Left forelimb (tissue), 1 donor: Measurements from ENCODE around the gene KIR2DL1.
"Not testable (repeated sequence)": the region's sequence is repeated elsewhere in the genome, so short reads cannot be mapped to it uniquely, and the experiment has no call there.

ENCODE experiments used
- DNase-seq: peaks from one replicate; pipeline ENCODE4 v3.0.0-alpha.2; 2018; ENCODE audit warnings: low spot score

KIR2DL1 gene

DNA sequence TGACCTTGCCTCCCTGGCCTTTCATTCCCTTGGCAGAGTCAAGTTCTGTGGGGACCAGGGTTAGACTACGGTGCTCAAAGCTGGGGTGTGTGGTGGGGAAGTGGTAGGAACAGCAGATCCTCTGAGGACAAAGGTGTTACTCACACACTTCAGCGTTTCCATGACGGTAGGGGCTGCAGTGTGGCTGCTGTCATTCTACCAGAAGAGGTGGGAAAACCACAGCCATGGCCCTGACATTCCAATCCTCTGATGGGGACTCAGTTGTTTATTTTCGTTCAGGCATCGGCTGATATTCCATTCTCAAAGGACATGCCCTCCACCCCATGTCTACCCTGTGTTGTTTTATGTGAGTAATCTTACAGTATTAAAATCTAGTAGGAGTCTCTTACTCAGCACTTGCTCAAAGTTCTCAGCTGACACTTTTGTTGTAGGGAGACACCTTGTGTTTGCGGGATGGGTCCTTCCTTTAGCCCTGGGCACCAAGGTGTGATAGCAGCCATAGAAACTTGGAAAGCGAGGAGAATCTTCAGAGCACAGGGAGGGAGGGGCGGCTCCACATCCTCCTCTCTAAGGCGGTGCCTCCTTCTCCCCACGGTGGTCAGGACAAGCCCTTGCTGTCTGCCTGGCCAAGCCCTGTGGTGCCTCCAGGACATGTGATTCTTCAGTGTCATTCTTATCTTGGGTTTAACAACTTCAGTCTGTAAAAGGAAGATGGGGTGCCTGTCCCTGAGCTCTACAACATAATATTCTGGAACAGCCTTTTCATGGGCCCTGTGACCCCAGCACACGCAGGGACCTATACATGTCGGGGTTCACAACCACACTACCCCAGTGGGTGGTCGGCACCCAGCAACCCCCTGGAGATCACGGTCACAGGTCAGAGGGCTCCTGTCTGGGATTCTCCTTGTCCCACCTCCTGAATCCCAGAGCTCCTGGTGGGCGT is 1.7 kb downstream of the KIR2DL1 start:
- DNase-seq: not testable (repeated sequence)

DNA sequence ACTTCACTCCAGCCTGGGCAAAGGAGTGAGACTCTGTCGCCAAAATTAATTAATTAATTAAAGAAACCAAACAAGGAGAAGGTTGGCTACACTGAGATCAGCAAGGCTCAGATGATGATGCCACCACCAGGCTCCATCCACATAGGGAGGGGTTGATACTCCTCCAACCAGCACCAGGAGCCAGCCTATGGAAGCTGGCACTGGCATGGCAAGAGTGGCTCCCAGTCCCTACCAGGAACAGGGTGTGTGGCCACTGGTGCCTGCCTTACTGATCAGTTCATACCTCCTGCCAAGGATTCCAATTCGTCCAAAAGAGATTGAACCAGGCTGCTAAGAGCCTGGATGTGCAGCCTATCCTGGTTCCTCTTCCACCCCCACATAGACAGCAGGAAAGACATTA is 3.1 kb downstream of the KIR2DL1 start:
- not testable (repeated sequence) for DNase-seq

DNA sequence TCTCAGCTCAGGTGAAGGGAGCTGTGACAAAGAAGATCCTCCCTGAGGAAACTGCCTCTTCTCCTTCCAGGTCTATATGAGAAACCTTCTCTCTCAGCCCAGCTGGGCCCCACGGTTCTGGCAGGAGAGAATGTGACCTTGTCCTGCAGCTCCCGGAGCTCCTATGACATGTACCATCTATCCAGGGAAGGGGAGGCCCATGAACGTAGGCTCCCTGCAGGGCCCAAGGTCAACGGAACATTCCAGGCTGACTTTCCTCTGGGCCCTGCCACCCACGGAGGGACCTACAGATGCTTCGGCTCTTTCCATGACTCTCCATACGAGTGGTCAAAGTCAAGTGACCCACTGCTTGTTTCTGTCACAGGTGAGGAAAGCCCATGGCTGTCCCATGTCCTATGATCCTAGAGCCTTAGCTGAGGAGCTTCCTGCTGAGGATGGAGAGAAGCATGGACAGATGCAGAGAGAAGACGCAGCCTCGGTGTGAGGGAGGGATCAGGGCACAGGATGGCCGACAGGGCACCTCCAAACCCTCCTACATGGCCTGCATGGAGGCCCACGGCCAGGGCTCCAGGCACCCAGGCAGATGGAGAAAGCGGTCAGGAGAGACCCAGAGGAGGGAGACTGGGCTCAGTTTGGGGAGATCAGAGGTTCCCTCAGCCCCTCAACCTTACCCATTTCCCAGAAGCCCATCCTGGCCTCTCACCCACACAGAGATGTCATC is 5.7 kb downstream of the KIR2DL1 start:
- not testable (repeated sequence) for DNase-seq

DNA sequence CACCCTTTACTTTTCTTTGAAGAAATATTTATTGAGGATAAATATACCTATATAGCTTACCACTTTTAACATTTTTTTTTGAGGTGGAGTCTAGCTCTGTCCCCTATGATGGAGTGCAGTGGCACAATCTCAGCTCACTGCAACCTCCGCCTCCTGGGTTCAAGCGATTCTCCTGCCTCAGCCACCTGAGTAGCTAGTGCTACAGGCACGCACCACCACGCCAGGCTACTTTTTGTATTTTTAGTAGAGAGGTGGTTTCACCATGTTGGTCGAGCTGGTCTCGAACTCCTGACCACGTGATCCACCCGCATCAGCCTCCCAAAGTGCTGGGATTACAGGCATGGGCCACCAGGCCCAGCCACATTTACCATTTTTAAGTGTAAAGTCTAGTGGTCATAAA is 6.2 kb downstream of the KIR2DL1 start:
- DNase-seq: not testable (repeated sequence)

DNA sequence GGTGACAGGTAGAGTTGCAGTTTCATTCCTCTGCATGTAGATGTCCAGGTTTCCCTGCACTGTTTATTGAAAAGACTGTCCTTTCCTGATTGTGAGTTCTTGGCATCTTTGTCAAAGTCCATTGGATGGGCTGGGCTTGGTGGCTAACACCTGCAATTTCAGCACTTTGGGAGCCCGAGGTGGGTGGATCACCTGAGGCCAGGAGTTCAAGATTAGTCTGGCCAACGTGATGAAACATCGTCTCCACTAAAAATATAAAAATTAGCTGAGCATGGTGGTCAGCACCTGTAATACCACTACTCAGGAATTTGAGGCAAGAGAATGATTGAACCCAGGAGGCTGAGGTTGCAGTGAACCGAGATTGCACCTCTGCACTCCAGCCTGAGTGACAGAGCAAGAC is 8.3 kb downstream of the KIR2DL1 start:
- not testable (repeated sequence) for DNase-seq

DNA sequence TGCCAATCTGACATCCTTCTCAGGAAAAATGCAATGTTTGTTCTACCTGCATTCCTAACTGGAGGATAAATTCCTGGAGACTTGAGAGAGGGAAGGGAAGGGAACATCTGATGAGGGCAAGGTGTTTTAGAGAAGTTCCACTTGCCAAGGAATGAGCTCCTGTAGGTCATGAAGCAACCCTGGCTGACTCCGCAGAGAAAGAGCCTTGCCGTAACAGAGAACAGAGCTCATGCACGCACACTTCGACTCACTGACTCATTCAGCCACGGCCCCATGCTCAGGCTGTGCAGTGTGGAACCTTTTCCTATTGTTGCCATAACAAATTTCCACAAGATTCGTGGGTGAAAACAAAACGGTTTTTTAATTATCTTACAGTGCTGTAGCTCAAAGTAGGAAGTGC is 9.3 kb downstream of the KIR2DL1 start:
- not testable (repeated sequence) for DNase-seq

DNA sequence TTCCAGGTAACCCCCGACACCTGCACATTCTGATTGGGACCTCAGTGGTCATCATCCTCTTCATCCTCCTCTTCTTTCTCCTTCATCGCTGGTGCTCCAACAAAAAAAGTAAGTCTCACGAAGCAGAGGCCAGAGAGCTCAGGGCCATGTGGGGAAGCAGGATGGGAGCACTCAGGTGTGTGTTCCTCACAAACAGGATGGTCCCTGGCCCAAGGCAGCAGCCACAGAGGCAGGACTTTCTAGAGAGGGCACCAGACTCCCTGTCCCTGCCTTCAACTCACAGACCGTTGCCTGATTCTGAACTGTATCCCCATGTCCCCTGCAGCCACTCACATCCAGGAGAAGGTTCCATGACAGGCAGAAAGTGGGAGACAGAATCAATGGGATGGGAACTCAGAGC is 13.3 kb downstream of the KIR2DL1 start:
- DNase-seq: not testable (repeated sequence)

DNA sequence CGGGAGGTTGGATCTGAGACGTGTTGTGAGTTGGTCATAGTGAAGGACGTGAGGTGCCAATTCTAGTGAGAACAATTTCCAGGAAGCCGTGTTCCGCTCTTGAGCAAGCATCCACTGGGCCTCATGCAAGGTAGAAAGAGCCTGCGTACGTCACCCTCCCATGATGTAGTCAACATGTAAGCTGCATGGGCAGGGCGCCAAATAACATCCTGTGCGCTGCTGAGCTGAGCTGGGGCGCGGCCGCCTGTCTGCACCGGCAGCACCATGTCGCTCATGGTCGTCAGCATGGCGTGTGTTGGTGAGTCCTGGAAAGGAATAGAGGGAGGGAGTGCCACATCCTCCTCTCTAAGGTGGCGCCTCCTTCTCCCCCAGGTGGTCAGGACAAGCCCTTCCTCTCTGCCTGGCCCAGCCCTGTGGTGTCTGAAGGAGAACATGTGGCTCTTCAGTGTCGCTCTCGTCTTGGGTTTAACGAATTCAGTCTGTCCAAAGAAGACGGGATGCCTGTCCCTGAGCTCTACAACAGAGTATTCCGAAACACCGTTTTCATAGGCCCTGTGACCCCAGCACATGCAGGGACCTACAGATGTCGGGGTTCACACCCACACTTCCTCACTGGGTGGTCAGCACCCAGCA is 16.6 kb downstream of the KIR2DL1 start:
- DNase-seq: not testable (repeated sequence)

DNA sequence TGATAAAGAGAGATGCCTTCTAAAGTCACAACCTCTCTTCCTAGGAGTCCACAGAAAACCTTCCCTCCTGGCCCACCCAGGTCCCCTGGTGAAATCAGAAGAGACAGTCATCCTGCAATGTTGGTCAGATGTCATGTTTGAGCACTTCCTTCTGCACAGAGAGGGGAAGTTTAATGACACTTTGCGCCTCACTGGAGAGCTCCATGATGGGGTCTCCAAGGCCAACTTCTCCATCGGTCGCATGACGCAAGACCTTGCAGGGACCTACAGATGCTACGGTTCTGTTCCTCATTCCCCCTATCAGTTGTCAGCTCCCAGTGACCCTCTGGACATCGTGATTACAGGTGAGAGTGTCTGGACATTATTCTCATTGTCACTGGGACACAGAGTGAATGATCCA is 18.6 kb downstream of the KIR2DL1 start:
- not testable (repeated sequence) for DNase-seq

DNA sequence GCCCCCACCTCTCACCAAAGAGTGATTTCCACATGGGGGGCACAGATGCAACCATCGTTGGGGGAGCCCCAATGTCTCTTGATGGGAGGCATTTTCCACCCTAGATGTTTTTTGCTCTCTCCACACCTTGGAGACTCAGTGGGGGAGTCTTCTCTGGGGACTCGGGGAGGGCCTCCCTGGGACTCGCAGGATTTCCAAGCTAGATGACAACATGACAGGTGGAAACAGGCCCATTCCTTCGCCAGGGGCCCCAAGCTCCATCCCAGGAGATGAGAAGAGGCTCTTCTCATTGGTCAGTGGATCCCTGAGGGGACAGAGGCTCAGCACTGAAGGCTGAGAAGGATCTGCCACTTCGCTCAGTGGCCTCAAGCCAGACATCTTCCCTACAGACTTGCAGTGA is 21.1 kb downstream of the KIR2DL1 start:
- DNase-seq: no peak

DNA sequence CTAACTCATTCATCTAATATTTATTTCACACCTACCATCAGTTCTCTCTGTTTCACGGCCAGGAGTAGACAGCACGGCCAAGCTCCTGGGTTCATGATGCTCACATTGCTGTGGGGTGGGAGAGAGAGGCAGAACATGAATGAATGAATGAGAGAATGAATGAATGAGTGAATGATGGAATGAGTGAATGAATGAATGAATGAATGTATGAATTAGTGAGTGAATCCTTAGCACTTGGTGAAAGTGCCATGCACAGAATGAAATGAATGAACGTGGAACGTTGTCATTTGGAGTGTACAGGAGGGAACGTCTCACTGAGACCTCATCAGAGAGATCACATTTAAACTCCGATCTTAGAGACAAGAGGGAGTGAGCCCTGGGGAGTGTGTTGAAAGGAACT is 21.9 kb downstream of the KIR2DL1 start:
- no peak for DNase-seq

DNA sequence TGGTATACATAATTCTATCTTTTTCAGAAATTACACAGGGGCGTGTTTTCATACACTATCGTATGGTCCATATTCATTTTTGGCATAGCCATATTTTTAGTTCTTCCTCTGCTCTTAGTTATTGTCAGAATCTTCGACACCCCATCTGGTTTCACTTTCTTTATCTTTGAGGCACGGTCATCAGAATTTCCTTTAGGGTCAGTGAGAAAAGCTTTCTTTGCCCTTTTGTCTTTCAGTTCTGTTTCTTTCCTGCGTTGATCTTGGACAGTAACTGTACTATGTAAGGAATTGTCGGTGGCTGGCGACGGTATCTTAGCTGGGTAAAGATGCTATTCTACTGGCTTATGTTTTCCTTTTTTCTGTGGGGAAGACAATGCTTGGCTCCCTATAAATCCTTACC is 23.2 kb downstream of the KIR2DL1 start:
- no peak for DNase-seq

DNA sequence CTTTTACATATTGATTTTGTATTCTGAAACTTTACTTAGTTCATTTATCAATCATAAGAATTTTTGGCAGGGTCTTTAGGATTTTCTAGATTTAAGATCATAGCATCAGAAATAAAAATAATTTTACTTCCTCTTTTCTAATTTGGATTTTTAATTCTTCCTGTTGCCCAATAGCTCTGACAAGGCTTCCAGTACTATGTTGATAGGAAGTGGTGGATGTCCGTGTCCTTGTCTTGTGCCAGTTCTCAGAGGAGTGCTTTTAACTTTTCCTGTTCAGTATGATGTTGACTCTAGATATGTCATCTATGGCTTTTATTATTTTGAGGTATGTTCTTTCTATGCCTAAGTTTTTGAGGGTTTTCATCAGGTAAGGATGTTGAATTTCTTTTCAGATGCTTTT is 26.2 kb downstream of the KIR2DL1 start:
- DNase-seq: no peak

DNA sequence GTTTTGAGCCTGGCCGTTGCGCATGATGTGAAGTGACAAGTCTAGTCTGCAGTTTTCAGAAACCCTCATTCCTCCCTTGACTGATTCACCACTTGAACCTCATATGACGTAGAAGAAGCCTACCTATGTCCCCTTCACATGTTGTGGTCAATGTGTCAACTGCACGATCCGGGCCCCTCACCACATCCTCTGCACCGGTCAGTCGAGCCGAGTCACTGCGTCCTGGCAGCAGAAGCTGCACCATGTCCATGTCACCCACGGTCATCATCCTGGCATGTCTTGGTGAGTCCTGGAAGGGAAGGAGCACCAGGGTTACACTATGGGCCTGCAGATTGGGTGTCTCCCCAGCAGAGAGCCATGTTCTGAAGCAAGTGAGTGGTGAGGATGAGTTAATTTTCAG is 33.8 kb downstream of the KIR2DL1 start, which contains the start of gene KIR2DL4:
TSS of gene KIR2DL4 (plus strand) at position 201 of the 400 bp plus-strand sequence. CDS start at position 243, 42 bp downstream.
- DNase-seq: no peak

DNA sequence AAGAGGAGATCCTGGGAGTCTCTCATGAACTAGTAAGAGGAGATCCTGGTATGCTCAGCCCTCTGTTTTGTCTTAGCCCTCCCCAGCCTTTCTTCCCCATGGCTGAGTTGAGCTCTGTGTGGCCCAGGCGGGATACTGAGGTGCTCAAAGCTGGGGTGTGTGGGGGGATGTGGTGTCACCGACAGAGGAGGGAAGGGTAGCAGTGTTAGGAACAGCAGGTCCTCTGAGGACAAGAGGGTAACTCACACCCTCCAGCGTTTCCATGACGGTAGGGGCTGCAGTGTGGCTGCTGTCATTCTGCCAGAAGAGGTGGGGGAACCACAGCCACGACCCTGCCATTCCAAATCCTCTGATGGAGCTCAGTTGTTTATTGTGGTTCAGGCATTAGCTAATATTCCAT is 34.5 kb downstream of the KIR2DL1 start:
- DNase-seq: no peak

DNA sequence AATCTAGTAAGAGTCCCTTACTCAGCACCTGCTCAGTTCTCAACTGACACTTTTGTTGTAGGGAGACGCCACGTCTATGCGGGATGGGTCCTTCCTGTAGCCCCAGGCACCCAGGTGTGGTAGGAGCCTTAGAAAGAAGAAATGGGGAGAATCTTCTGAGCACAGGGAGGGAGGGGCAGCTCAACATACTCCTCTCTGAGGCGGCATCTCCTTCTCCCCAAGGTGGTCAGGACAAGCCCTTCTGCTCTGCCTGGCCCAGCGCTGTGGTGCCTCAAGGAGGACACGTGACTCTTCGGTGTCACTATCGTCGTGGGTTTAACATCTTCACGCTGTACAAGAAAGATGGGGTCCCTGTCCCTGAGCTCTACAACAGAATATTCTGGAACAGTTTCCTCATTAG is 35.0 kb downstream of the KIR2DL1 start:
- no peak for DNase-seq

DNA sequence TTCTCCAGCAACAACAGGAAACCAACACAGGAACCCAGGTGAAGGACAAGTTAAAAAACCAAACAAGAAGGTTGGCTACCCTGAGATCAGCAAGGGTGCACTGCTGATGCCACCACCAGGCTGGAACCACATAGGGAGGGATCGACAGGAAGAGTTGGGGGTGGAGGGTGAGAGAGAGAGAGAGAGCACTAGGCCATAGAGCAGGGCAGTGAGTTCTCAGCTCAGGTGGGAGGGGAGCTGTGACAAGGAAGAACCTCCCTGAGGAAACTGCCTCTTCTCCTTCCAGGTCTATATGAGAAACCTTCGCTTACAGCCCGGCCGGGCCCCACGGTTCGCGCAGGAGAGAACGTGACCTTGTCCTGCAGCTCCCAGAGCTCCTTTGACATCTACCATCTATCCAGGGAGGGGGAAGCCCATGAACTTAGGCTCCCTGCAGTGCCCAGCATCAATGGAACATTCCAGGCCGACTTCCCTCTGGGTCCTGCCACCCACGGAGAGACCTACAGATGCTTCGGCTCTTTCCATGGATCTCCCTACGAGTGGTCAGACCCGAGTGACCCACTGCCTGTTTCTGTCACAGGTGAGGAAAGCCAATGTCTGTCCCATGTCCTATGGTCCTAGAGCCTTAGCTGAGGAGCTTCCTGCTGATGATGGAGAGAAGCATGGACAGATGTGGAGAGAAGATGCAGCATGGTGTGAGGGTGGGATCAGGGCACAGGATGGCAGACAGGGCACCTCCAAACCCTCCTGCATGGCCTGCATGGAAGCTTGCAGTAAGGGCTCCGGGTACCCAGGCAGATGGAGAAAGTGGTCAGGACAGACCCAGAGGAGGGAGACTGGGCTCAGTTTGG is 36.3 kb downstream of the KIR2DL1 start:
- no peak for DNase-seq

DNA sequence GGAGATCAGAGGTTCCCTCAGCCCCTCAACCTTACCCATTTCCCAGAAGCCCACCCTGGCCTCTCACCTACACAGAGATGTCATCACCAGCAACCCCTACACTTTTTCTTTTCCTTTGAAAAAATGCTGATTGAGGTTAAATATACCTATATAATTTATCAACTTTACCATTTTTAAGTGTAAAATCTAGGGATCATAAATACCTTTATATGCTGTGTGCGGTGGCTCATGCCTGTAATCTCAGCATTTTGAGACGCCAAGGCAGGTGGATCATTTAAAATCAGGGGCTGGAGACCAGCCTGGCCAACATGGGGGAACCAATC is 36.9 kb downstream of the KIR2DL1 start:
- no peak for DNase-seq

DNA sequence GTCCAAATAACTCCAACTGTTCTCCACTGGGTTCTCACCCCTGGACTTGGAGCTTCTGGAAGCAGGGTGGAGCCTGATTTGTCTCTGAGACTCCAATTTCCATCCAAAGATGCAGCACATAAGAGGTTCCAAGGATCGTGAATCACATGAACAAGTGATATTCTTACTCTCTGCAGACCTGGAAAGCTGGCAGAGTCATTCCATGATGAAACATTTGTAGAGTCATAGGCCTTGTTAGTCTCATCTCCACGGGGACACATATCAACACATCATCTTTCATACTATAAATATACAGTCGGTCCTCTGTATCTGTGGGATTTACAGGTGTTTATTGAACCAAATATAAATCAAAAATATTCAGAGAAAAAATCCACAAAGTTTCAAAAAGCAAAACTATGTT is 45.0 kb downstream of the KIR2DL1 start:
- not testable (repeated sequence) for DNase-seq

DNA sequence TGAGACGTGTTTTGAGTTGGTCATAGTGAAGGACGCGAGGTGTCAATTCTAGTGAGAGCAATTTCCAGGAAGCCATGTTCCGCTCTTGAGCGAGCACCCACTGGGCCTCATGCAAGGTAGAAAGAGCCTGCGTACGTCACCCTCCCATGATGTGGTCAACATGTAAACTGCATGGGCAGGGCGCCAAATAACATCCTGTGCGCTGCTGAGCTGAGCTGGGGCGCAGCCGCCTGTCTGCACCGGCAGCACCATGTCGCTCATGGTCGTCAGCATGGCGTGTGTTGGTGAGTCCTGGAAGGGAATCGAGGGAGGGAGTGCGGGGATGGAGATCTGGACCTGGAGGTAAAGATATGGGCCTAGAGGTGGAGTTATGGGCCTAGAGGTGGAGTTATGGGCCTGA is 46.7 kb downstream of the KIR2DL1 start, which contains the start of gene KIR3DL1:
TSS of gene KIR3DL1 (plus strand) at position 218 of the 400 bp plus-strand sequence.
- DNase-seq: not testable (repeated sequence)

DNA sequence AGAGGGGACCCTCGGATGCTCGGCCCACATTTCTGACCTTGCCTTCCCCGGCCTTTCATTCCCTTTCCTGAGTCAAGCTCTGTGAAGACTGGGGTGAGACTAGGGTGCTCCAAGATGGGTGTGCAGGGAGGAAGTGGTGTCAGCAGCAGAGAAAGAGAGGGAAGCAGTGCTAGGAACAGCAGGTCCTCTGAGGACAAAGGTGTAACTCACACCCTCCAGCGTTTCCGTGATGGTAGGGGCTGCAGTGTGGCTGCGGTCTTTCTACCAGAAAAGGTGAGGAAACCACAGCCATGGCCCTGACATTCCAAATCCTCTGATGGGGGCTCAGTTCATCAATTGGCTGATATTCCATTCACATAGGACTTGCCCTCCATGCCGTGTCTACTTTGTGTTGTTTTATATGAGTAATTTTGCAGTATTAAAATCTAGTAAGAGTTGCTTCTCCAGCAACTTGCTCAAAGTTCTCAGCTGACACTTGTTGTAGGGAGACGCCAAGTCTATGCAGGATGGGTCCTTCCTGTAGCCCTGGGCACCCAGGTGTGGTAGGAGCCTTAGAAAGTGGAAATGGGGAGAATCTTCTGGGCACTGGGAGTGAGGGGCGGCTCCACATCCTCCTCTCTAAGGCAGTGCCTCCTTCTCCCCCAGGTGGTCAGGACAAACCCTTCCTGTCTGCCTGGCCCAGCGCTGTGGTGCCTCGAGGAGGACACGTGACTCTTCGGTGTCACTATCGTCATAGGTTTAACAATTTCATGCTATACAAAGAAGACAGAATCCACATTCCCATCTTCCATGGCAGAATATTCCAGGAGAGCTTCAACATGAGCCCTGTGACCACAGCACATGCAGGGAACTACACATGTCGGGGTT is 48.3 kb downstream of the KIR2DL1 start:
- no peak for DNase-seq
